Neural crest cell (in vitro differentiated cells): ENCODE results near the gene DPP3. TPM values are rescaled to one million over a fixed set of nuclear protein-coding genes. Genes with fewer than 3 reads are reported as not detected.
"Not testable (repeated sequence)": the region's sequence is repeated elsewhere in the genome, so short reads cannot be mapped to it uniquely, and the experiment has no call there.

Experiments used
- DNase-seq: peaks from one replicate; pipeline ENCODE4 v3.0.0; 2021; ENCODE audit warnings: low read depth, mixed read lengths, low spot score
- H3K27ac Mint-ChIP-seq: one replicate; pipeline ENCODE4 v1.8.0; 2021; ENCODE audit warnings: mild to moderate bottlenecking, mixed read lengths; ENCODE audit not compliant: unreplicated experiment
- H3K27me3 Mint-ChIP-seq: 2 replicates; pipeline ENCODE4 v1.8.0; 2021; ENCODE audit warnings: low read depth, mild to moderate bottlenecking, mixed read lengths
- H3K36me3 Mint-ChIP-seq: 2 replicates; pipeline ENCODE4 v1.8.0; 2021; ENCODE audit warnings: low read depth, mild to moderate bottlenecking, mixed read lengths
- H3K4me1 Mint-ChIP-seq: 2 replicates; pipeline ENCODE4 v1.8.0; 2021; ENCODE audit warnings: mixed read lengths
- H3K4me3 Mint-ChIP-seq: one replicate; pipeline ENCODE4 v1.8.0; 2021; ENCODE audit warnings: mild to moderate bottlenecking, mixed read lengths
- H3K9me3 Mint-ChIP-seq: 2 replicates; pipeline ENCODE4 v1.8.0; 2021; ENCODE audit warnings: mixed read lengths
- CTCF ChIP-seq: fragments of 200-600 bp; sonication (generic); conservative IDR thresholded peaks from 2 replicates; pipeline ENCODE4 v1.5.0; 2021; ENCODE audit warnings: antibody characterized with exemption, mild to moderate bottlenecking
- long read RNA-seq: library from polyadenylated mRNA; unstranded; transcript quantifications from one replicate; pipeline ENCODE4 v2.0.0, GENCODE V29; 2020
- total RNA-seq: library from RNA; stranded (reverse); gene quantifications from 2 replicates; pipeline ENCODE4 v1.2.1, GENCODE V29; 2021

The DPP3 gene
- total RNA-seq = 66.8 and 68.9 TPM in 2 replicates
- long read RNA-seq, transcript DPP3-209 (18 exons, 2,974 nt) = minor isoform, 29 of 87 reads
- long read RNA-seq, transcript DPP3-211 (18 exons, 3,078 nt) = major isoform, 30 of 87 reads
- long read RNA-seq, partial matches to known transcripts = 13 of 87 reads
- long read RNA-seq, other reads (novel, unspliced or antisense) = 15 of 87 reads

GRCh38 chr11:66480117-66480938 is at the start of gene DPP3:
DPP3 (plus strand) TSS chr11:66480434; CDS start chr11:66482201, 1,767 bp downstream.
- Mint-ChIP-seq H3K27ac (peak within 1 kb of the TSS; percentile 92), H3K36me3 (no peaks in the 10 kb centered on the region), H3K27me3 (no peaks in the 10 kb centered on the region), H3K4me3 (peak within 1 kb of the TSS; percentile 96), H3K9me3 (no peaks in the 10 kb centered on the region), H3K4me1 (peaks cover 29% of the 10 kb centered on the region)
- no peak for TF ChIP-seq CTCF
- peak; percentile 94 for DNase-seq

GRCh38 chr11:66431287-66431686 is 48.9 kb upstream of the DPP3 start:
- not testable (repeated sequence) for H3K4me1 Mint-ChIP-seq, H3K27me3 Mint-ChIP-seq, H3K36me3 Mint-ChIP-seq, H3K9me3 Mint-ChIP-seq, H3K4me3 Mint-ChIP-seq, DNase-seq
- H3K27ac Mint-ChIP-seq = peak overlapping the region; percentile 38

- not testable (repeated sequence) for H3K4me1 Mint-ChIP-seq, H3K36me3 Mint-ChIP-seq, H3K27me3 Mint-ChIP-seq, H3K27ac Mint-ChIP-seq, DNase-seq, H3K4me3 Mint-ChIP-seq, H3K9me3 Mint-ChIP-seq
These were observed 48.3 kb upstream of the DPP3 start for GRCh38 chr11:66431871-66432329.

GRCh38 chr11:66432597-66432996 is 47.6 kb upstream of the DPP3 start:
- no peak for TF ChIP-seq CTCF
- Mint-ChIP-seq H3K27me3 (no peaks in the 10 kb centered on the region), H3K4me3 (no peak overlapping the region), H3K9me3 (no peaks in the 10 kb centered on the region), H3K36me3 (no peaks in the 10 kb centered on the region), H3K4me1 (peaks cover 4% of the 10 kb centered on the region), H3K27ac (peak overlapping the region; percentile 27)
- DNase-seq = no peak

DNA sequence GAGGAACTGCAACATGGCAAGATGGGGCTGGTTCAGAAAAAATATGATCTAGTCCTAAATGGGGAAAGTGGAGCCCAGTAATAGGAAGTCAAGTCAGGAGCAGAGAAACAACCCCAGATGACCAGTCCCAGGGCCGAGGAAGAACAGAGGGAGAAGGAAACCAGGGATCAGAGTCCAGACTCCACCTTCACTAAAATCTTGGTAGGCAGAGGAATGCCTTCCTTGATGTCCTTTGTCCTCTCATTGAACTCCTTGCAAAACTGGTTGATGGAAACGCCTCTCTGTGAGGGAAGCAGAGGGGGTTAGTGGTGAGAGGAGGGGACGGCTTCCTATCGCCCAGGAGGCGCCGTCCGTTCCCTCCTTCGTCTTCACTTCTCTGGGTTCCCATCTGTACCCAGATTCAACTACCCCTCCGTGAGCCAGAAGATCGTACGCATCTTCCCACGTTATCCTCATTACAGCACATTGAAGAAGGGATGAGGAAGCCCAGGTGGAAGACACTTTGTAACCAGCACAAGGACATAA is 42.2 kb upstream of the DPP3 start:
- no peak for TF ChIP-seq CTCF
- no peaks in the 10 kb centered on the region for H3K36me3 Mint-ChIP-seq
- peaks cover 18% of the 10 kb centered on the region for H3K4me1 Mint-ChIP-seq
- peaks cover 3% of the 10 kb centered on the region for H3K9me3 Mint-ChIP-seq
- DNase-seq = no peak
- peak overlapping the region; percentile 98 for H3K4me3 Mint-ChIP-seq
- H3K27me3 Mint-ChIP-seq = peaks cover 14% of the 10 kb centered on the region
- peak overlapping the region; percentile 100 for H3K27ac Mint-ChIP-seq

GRCh38 chr11:66438504-66439466 is 41.4 kb upstream of the DPP3 start, which contains the start of gene MRPL11:
MRPL11 (minus strand) TSS chr11:66438848; CDS start chr11:66438754, 94 bp downstream.
- peak; percentile 65 for TF ChIP-seq CTCF
- peak within 1 kb of the TSS; percentile 100 for H3K27ac Mint-ChIP-seq
- peaks cover 18% of the 10 kb centered on the region for H3K4me1 Mint-ChIP-seq
- H3K4me3 Mint-ChIP-seq = peak within 1 kb of the TSS; percentile 98
- peaks cover 21% of the 10 kb centered on the region for H3K27me3 Mint-ChIP-seq
- peaks cover 3% of the 10 kb centered on the region for H3K9me3 Mint-ChIP-seq
- H3K36me3 Mint-ChIP-seq = no peaks in the 10 kb centered on the region
- DNase-seq = peak; percentile 87

GRCh38 chr11:66440101-66440939 is 39.9 kb upstream of the DPP3 start:
- peaks cover 18% of the 10 kb centered on the region for H3K4me1 Mint-ChIP-seq
- peak overlapping the region; percentile 60 for H3K4me3 Mint-ChIP-seq
- not testable (repeated sequence) for H3K27ac Mint-ChIP-seq, DNase-seq, H3K9me3 Mint-ChIP-seq, H3K36me3 Mint-ChIP-seq
- H3K27me3 Mint-ChIP-seq = peaks cover 27% of the 10 kb centered on the region

DNA sequence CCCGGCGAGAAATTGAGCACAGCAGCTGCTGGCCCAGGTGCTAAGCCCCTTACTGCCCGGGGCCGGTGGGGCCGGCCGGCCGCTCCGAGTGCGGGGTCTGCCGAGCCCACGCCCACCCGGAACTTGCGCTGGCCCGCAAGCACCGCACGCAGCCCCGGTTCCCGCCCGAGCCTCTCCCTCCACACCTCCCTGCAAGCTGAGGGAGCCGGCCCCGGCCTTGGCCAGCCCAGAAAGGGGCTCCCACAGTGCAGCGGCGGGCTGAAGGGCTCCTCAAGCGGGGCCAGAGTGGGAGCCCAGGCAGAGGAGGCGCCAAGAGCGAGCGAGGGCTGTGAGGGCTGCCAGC is 39.3 kb upstream of the DPP3 start:
- H3K27me3 Mint-ChIP-seq = peaks cover 32% of the 10 kb centered on the region
- not testable (repeated sequence) for H3K27ac Mint-ChIP-seq, H3K9me3 Mint-ChIP-seq, DNase-seq, H3K36me3 Mint-ChIP-seq, H3K4me3 Mint-ChIP-seq
- H3K4me1 Mint-ChIP-seq = peaks cover 18% of the 10 kb centered on the region
